GM18861 (cell line): Measurements from ENCODE around the gene C11orf86.
"Not testable (repeated sequence)": the region's sequence is repeated elsewhere in the genome, so short reads cannot be mapped to it uniquely, and the experiment has no call there.

ENCODE experiments used
- ATAC-seq: cut with Tn5 transposase; IDR thresholded peaks from one replicate; pipeline ENCODE4 v1.9.1; 2021; ENCODE audit not compliant: unreplicated experiment

C11orf86 gene, protein sequence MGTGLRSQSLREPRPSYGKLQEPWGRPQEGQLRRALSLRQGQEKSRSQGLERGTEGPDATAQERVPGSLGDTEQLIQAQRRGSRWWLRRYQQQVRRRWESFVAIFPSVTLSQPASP

GRCh38 chr11:66974724-66975404 lies at the start of gene C11orf86:
Gene C11orf86, plus strand, starts transcription at chr11:66975304. Its CDS starts 59 bp downstream, at chr11:66975363.
- ATAC-seq, result no peak

DNA sequence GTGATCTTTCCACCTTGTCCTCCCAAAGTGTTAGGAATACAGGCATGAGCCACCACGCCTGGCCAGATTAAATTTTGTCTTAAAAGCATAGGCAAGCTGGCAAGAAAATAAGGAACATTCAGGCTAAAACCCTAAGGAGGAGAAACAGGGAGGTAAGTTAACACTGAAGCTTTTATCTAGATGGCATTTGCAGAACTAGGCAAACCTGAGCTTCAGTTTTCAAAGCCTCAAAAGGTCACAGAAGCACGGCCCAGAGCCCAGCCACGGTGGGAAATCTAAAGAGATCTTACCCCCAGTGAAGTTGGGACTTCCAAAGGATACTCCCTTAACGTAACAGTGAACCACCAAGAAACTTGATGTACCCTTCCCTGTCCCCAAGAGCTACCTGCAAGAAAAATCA lies 45.4 kb upstream of the C11orf86 start:
- ATAC-seq, result no peak

DNA sequence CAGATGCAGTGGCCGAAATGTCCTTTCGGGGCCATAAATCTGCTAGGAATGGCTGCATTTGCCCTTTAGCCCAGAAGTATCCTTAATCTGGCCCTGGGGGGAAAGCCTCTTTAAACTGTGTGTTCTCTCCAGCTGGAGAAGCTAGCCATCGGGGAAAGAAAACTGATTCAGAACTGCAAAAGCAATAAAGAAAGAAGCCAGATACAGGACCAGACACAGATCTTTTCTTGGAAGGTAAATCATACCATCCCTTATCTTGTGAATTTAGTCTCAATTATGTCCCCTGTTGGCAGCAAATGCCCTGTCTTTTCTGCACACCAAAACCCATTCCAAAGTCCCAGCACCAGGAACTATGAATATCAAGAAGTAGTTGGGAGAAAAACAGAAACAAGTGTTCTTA lies 42.6 kb upstream of the C11orf86 start:
- ATAC-seq, result no peak

GRCh38 chr11:66933531-66933930 lies 41.6 kb upstream of the C11orf86 start:
- no peak for ATAC-seq

- ATAC-seq, result no peak
Measured at GRCh38 chr11:66934950-66935779, 39.9 kb upstream of the C11orf86 start.

DNA sequence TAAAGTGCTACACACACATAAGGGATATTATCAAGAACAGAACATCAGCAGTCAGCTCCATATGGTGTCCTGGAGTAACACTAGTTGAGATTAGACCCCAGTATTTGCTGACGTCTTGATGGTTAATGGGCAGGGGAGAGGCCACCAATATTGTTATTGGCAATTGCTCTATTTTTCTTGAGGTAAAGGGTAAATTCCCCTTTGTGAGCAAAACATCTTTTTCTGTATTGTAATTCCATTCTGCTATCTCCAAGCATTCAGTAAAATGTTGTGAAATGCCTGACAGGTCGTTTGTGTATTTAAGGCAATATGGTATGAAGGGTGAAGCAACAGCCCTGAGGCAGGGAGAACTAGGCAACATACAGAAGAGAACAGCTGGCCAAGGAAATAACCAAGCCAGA lies 38.8 kb upstream of the C11orf86 start:
- no peak for ATAC-seq

DNA sequence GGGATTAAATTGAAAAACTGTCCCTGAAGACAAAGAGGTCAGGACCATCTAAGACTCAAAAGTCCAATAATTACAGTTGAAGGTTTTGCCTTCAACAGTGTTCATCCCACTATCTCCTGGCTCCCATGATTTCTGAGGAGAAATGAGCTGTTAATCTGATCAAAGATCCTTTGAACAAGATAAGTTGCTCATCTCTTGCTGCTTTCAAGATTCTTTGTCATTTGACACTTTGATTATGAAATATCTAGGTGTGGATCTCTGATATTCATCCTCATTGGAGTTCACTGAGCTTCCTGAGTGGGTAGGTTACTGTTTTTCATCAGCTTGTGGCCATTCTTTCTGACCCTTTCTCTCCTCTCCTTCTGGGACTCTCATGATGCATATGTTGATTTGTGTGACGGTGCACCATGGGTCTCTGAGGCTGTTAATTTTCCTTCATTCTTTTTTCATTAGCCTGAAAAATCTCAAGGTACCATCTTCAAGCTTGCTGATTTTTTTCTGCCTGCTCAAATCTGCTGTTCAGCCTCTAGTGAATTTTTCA lies 37.8 kb upstream of the C11orf86 start:
- no peak for ATAC-seq

- no peak for ATAC-seq
Measured at GRCh38 chr11:66938582-66939135, 36.4 kb upstream of the C11orf86 start.

DNA sequence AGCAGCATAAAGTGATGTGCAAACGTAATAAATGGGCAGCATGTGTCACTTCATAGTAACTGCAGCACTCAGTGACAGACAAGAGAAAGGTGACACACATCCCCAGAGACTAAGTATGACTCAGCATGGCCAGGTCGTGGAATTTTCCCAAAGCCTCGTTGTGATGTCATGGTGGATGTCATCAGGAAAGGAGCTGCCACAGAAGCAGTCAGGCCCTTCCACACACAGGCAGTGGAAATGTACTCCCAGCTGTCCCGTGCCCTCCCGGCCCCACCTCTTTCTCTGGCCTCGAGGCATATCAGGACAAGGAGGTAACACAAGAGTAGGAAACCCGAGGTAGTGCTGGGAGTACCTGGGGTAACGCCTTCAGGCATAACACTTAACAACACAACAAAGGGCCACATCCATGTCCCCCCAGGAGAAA lies 25.0 kb upstream of the C11orf86 start:
- ATAC-seq, result no peak

GRCh38 chr11:66951135-66951534 lies 24.0 kb upstream of the C11orf86 start:
- ATAC-seq, result no peak

DNA sequence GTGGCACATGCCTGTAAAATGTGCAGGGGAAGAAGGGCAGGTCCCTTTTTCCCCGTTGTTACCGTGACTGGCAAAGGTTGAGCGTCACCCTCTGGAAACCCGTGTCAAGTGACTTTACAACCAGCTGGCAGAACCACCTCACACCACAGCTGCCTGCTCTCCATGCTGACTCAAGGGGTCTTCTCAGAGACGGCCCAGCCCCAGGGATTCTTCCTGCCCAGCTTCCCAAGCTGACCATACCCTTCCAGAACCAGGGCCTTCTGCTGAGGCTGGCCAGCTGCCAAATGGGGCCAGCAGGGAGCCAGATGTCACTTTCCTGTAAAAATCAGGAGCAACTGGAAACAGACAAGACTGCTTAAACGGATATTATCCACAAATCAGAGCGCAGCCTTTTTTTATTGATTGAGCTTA lies 23.2 kb upstream of the C11orf86 start:
- no peak for ATAC-seq

DNA sequence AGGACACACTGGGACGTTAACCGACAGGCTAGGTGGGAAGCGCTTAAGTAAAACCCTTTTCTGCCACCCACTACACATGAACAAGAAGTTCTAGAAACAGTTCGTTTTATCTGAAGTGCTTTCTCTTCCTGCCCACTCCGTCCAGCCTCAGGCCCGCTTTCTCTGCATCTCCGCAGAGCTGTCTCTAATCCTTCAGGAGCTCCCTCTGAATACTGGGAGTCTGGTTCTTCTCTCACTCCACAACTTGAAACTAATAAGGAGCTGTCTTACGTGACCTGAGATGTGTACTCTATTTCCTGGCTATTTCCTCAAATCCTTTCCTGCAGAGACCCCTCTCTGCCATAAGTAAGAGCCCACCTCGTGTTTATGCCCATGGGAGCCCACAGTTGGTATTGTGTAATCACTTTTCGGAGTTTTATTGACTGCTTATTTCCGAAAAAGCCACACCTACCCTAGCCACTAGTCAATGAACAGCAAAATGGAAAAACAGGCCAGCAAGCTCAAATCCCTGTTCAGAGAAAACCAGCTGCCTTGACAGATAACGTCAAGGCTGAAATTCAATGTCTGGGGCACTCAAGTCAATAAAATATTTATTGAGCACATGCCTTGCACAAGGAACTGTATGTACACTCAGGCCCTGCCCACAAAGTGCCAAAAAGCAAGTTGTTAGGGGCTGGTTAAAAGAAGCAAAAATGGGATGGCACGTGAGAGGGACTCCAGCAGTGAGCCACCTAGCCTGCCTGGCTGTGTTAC lies 21.8 kb upstream of the C11orf86 start:
- ATAC-seq, result no peak

GRCh38 chr11:66956689-66957290 lies 18.3 kb upstream of the C11orf86 start:
- no peak for ATAC-seq

- ATAC-seq, result no peak
Measured at GRCh38 chr11:66957971-66958231, 17.2 kb upstream of the C11orf86 start.

GRCh38 chr11:66958232-66958955 lies 16.7 kb upstream of the C11orf86 start, which contains the start of gene PC:
Gene PC, minus strand, starts transcription at chr11:66958383. Its CDS starts 86,224 bp downstream, at chr11:66872159.
- ATAC-seq, result no peak

DNA sequence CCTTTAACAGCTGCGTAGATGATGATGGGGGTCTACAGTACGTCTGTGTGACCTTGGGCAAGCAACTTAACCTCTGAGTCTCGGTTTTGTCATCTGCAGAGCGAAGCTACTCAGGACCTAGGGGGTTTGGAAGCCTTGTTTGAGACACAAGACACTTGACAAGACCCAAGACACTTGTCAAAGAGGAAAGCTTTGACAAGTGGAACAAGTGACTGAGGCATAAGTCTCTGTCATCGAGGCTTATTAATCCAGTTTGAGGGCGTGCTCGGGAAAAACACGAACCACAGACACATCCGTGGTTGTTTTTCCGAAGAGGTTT lies 16.2 kb upstream of the C11orf86 start:
- no peak for ATAC-seq

GRCh38 chr11:66961691-66962213 lies 13.4 kb upstream of the C11orf86 start:
- not testable (repeated sequence) for ATAC-seq

DNA sequence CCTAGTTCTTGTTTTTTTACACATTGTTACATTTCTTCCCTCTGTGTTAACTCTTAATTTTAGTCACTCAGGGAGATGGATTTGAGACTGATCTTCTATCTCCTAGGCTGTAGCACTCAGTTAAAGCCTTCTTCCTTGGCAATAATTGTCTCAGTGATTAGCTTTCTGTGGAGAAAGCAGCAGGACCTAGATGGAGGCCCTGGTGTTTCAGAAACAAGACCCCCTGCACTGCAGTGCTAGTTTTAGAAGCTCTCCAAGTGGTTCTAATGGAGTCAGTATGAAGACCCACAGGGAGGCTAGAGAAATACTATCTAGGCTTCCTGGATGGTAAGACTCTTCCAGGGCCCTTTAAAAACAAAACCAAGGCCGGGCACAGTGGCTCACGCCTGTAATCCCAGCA lies 12.9 kb upstream of the C11orf86 start:
- no peak for ATAC-seq

DNA sequence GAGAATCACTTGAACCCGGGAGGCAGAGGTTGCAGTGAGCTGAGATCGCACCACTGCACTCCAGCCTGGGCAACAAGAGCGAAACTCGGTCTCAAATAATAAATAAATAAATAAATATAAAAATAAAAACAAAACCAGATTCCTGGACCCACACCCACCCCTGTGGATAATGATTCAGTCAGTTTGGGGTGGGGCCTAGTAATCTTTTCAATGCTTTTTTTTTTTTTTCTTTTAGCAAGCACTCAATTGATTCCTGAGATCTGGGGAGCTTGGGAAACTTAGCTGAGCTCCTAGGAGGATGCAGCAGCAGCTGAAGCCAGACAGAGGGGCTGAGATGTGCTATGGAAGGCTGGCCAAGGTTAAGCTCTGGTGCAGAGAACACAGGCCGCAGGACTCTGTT lies 12.3 kb upstream of the C11orf86 start:
- no peak for ATAC-seq

DNA sequence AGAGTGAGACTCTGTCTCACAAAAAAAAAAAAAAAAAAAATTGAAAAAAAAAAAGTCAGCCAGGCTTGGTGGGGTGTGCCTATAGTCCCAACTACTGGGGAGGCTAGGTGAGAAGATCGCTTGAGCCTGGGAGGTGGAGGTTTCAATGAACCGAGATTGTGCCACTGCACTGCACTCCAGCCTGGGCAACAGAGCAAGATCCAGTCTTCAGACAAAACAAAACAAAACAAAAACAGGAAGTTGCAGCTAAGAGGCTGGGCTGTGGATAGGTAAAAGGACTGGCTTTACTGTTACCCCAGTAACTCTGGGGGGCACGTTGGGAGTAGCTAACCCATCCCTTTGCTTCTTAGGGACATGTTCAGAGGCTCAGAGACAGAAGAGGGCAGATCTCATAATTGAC lies 10.6 kb upstream of the C11orf86 start:
- no peak for ATAC-seq
